HepG2 (cell line): ENCODE results near the gene ARAP3. TPM values are rescaled to one million over a fixed set of nuclear protein-coding genes. Genes with fewer than 3 reads are reported as not detected.

Experiments
- ATRX ChIP-seq: sonication (generic); formaldehyde crosslinking; IDR thresholded peaks from 2 replicates; pipeline ENCODE4 v1.4.0; 2020; ENCODE audit warnings: missing genetic modification reagents, borderline replicate concordance
- CREB3 ChIP-seq: sonication (generic); formaldehyde crosslinking; IDR thresholded peaks from 2 replicates; pipeline ENCODE4 v1.5.0; 2020; ENCODE audit warnings: missing genetic modification reagents
- HIVEP1 ChIP-seq: sonication (generic); formaldehyde crosslinking; IDR thresholded peaks from 2 replicates; pipeline ENCODE4 v1.4.0; 2020; ENCODE audit warnings: mild to moderate bottlenecking, missing genetic modification reagents
- PHF5A ChIP-seq: IDR thresholded peaks from one replicate; pipeline ENCODE4 v1.6.1; 2018; ENCODE audit warnings: low read depth, missing genetic modification reagents; ENCODE audit not compliant: unreplicated experiment
- RELA ChIP-seq: sonication (generic); formaldehyde crosslinking; IDR thresholded peaks from 2 replicates; pipeline ENCODE4 v1.4.0; 2020; ENCODE audit warnings: missing genetic modification reagents
- REPIN1 ChIP-seq: sonication (generic); formaldehyde crosslinking; IDR thresholded peaks from 2 replicates; pipeline ENCODE4 v1.8.0; 2022; ENCODE audit warnings: missing genetic modification reagents, low read depth, mild to moderate bottlenecking, borderline replicate concordance
- ZBTB4 ChIP-seq: sonication (generic); formaldehyde crosslinking; IDR thresholded peaks from 2 replicates; pipeline ENCODE4 v1.4.0; 2020; ENCODE audit warnings: missing genetic modification reagents, mild to moderate bottlenecking, borderline replicate concordance
- ZBTB44 ChIP-seq: sonication (generic); formaldehyde crosslinking; IDR thresholded peaks from 2 replicates; pipeline ENCODE4 v1.4.0; 2020; ENCODE audit warnings: missing genetic modification reagents
- ZNF335 ChIP-seq: sonication (generic); formaldehyde crosslinking; IDR thresholded peaks from 2 replicates; pipeline ENCODE4 v1.4.0; 2020; ENCODE audit warnings: missing genetic modification reagents
- ZNF367 ChIP-seq: sonication (generic); formaldehyde crosslinking; IDR thresholded peaks from 2 replicates; pipeline ENCODE4 v1.4.0; 2020; ENCODE audit warnings: missing genetic modification reagents, borderline replicate concordance
- ZNF670 ChIP-seq: sonication (generic); formaldehyde crosslinking; IDR thresholded peaks from 2 replicates; pipeline ENCODE4 v1.8.0; 2022; ENCODE audit warnings: mild to moderate bottlenecking, missing genetic modification reagents, borderline replicate concordance
- ZSCAN25 ChIP-seq: sonication (generic); formaldehyde crosslinking; IDR thresholded peaks from 2 replicates; pipeline ENCODE4 v1.8.0; 2022; ENCODE audit warnings: mild to moderate bottlenecking, missing genetic modification reagents
- polyA plus RNA-seq, 8 experiments: library from polyadenylated mRNA; depleted of rRNA in 3 of 8; stranded (reverse) in 7 of 8; unstranded in 1 of 8; fragments of >200 nt; fragmentation: Illumina TruSeq in 4 of 8; extraction: Trizol in 4 of 8; gene quantifications; 2 replicates each; pipeline versions ENCODE4 v1.2.1 to v1.2.3, GENCODE V29; 2011 to 2016; ENCODE audit warnings: low read depth in 4 of 8, missing spikeins in 1 of 8, mixed read lengths in 1 of 8; ENCODE audit not compliant: insufficient read depth in 1 of 8
- total RNA-seq, 5 experiments: library from RNA; depleted of rRNA; stranded (reverse); fragments of >200 nt; fragmentation: Illumina TruSeq; extraction: Trizol; gene quantifications; 2 replicates each; pipeline ENCODE4 v1.2.3, GENCODE V29; 2016; ENCODE audit warnings: low read depth in 1 of 5
- TF ChIP-seq, protein P1 (sequence below): sonication (generic); formaldehyde crosslinking; IDR thresholded peaks from 2 replicates; pipeline ENCODE4 v1.4.0; 2020; ENCODE audit warnings: mild to moderate bottlenecking, missing genetic modification reagents
- TF ChIP-seq, protein P2 (sequence below): IDR thresholded peaks from 2 replicates; pipeline ENCODE4 v1.6.1; 2016; ENCODE audit warnings: missing compliant biosample characterization, missing genetic modification reagents, borderline replicate concordance
- TF ChIP-seq, protein P3 (sequence below): sonication (generic); formaldehyde crosslinking; IDR thresholded peaks from 2 replicates; pipeline ENCODE4 v1.8.1; 2022; ENCODE audit warnings: mild to moderate bottlenecking, missing genetic modification reagents
- TF ChIP-seq, protein P4 (sequence below): sonication (generic); formaldehyde crosslinking; IDR thresholded peaks from 2 replicates; pipeline ENCODE4 v1.8.0; 2022; ENCODE audit warnings: mild to moderate bottlenecking, missing genetic modification reagents, moderate library complexity

Gene ARAP3
- total and polyA plus RNA-seq, 2 of the 13 experiments (the other 11 are each of a cell fraction or from before 2014, with no cell fraction given), result 0.25 TPM; not detected in 1

DNA sequence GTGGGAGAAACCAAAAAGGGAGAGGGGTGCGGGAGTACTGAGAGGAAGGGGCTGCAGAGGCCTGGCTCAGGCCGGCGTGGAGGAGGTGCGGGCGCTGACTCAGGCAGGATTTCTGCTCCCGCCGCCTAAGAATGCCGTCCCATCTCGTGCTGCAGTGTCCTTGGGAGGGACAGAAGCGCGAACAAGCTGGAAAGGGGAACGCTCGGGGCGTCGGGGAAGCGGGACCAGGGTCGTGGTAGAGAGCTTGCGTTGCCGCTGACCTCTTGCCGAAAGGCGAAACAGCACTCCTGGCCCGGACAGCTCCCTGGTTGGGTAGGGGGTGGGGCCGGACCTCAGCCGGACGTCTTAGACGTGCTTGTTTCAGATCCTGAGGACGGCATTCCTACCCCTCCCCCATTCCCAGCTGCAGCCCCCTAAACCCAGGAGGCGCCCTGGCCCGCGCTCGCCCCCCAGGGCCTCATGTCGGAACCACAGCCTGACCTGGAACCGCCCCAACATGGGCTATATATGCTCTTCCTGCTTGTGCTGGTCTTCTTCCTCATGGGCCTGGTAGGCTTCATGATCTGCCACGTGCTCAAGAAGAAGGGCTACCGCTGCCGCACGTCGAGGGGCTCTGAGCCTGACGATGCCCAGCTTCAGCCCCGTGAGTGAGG, 44.1 kb downstream of the ARAP3 start (continued):
- TF ChIP-seq ZBTB44 (CRISPR knock-in tag) (no peak), ZNF335 (CRISPR knock-in tag) (no peak), CREB3 (CRISPR knock-in tag) (no peak), ZNF670 (CRISPR knock-in tag) (no peak), ZNF367 (CRISPR knock-in tag) (no peak), ATRX (CRISPR knock-in tag) (no peak), ZSCAN25 (CRISPR knock-in tag) (no peak), HIVEP1 (CRISPR knock-in tag) (no peak), ZBTB4 (CRISPR knock-in tag) (peak; percentile 57; the same call in 1 of the 2 replicates), RELA (CRISPR knock-in tag) (no peak), REPIN1 (CRISPR knock-in tag) (no peak), PHF5A (CRISPR knock-in tag) (no peak)
- TF ChIP-seq, protein P1, sequence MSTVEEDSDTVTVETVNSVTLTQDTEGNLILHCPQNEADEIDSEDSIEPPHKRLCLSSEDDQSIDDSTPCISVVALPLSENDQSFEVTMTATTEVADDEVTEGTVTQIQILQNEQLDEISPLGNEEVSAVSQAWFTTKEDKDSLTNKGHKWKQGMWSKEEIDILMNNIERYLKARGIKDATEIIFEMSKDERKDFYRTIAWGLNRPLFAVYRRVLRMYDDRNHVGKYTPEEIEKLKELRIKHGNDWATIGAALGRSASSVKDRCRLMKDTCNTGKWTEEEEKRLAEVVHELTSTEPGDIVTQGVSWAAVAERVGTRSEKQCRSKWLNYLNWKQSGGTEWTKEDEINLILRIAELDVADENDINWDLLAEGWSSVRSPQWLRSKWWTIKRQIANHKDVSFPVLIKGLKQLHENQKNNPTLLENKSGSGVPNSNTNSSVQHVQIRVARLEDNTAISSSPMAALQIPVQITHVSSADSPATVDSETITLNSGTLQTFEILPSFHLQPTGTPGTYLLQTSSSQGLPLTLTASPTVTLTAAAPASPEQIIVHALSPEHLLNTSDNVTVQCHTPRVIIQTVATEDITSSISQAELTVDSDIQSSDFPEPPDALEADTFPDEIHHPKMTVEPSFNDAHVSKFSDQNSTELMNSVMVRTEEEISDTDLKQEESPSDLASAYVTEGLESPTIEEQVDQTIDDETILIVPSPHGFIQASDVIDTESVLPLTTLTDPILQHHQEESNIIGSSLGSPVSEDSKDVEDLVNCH (CRISPR knock-in tag), result no peak
- TF ChIP-seq, protein P2, sequence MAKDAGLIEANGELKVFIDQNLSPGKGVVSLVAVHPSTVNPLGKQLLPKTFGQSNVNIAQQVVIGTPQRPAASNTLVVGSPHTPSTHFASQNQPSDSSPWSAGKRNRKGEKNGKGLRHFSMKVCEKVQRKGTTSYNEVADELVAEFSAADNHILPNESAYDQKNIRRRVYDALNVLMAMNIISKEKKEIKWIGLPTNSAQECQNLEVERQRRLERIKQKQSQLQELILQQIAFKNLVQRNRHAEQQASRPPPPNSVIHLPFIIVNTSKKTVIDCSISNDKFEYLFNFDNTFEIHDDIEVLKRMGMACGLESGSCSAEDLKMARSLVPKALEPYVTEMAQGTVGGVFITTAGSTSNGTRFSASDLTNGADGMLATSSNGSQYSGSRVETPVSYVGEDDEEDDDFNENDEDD (CRISPR knock-in tag), result no peak
- TF ChIP-seq, protein P3, sequence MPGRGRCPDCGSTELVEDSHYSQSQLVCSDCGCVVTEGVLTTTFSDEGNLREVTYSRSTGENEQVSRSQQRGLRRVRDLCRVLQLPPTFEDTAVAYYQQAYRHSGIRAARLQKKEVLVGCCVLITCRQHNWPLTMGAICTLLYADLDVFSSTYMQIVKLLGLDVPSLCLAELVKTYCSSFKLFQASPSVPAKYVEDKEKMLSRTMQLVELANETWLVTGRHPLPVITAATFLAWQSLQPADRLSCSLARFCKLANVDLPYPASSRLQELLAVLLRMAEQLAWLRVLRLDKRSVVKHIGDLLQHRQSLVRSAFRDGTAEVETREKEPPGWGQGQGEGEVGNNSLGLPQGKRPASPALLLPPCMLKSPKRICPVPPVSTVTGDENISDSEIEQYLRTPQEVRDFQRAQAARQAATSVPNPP (CRISPR knock-in tag), result no peak
- TF ChIP-seq, protein P4, sequence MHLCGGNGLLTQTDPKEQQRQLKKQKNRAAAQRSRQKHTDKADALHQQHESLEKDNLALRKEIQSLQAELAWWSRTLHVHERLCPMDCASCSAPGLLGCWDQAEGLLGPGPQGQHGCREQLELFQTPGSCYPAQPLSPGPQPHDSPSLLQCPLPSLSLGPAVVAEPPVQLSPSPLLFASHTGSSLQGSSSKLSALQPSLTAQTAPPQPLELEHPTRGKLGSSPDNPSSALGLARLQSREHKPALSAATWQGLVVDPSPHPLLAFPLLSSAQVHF, result no peak
